Measurements from ENCODE around the gene TNS2.

The TNS2 gene

DNA sequence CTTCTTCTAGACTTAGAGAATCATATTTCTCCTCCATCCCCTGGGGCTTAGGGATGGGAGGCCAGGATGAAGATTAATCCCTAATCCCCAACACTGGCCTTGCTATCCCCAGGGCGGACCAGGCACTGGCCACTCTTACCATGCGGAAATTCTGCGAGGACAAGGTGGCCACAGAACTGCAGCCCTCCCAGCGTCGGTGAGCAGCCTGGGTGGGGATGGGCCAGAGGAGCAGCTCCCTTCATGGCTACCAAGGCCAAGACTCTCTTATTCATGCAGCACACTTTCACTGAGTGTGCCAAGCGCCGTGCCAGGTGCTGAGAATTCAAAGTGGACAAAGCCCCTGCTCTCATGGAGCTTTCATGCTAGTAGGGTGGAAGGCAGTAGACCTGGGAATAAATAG, 7.0 kb downstream of the TNS2 start:
- no peak for DNase-seq

DNA sequence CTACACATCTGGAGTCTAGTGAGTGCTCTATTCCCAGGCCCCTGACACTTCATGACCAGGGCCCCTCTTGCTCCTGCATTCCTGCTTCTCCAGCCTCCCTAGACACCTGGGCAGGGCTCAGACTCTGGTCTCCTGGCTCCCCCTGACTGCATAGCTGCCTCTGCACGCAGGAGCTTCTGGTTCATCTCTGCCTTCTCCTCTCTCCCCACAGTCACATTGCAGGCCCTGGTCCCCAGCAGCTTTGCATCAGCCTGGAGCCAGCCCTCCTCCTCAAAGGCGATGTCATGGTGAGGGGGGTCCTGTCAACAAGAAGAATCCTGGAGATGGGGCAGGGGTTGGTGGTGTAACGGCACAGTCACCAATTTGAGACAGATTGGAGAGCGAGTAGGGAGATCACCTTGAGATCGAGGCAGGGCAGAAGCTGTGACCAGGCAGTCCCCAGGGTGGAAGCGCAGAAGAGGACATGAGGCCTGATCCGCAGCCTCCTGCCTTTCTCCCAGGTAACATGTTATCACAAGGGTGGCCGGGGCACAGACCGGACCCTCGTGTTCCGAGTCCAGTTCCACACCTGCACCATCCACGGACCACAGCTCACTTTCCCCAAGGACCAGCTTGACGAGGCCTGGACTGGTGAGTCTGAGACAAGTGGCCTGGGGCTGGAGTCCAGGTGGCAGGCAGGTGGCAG, 8.1 kb downstream of the TNS2 start:
- DNase-seq, result no peak

DNA sequence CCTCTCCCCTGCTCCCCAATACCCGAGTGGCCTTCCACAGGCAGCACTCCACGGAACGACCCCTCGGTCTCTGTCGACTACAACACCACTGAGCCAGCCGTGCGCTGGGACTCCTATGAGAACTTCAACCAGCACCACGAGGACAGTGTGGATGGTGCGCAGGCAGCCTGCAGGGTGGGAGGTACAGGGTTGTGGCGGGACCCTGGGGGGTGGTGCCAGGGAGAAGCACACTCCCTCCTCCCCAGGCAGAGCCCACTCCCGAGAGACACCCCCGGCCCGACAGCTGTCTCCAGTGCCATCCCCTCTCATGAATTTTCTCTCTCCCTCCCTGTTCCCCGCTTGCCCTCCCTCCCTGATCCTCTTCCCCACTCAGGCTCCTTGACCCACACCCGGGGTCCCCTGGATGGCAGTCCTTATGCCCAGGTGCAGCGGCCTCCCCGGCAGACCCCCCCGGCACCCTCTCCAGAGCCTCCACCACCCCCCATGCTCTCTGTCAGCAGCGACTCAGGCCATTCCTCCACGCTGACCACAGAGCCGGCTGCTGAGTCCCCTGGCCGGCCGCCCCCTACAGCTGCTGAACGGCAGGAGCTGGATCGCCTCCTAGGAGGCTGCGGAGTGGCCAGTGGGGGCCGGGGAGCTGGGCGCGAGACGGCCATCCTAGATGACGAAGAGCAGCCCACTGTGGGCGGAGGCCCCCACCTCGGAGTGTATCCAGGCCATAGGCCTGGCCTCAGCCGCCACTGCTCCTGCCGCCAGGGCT, 9.0 kb downstream of the TNS2 start:
- DNase-seq, result no peak

- DNase-seq, result no peak
Measured at GRCh38 chr12:53059434-53060063, 9.7 kb downstream of the TNS2 start.

GRCh38 chr12:53060064-53060720, 10.3 kb downstream of the TNS2 start:
- no peak for DNase-seq

- DNase-seq, result no peak
Measured at GRCh38 chr12:53060721-53061276, 10.9 kb downstream of the TNS2 start.

GRCh38 chr12:53061404-53062010, 11.6 kb downstream of the TNS2 start:
- no peak for DNase-seq

- no peak for DNase-seq
Measured at GRCh38 chr12:53062011-53062961, 12.4 kb downstream of the TNS2 start.

DNA sequence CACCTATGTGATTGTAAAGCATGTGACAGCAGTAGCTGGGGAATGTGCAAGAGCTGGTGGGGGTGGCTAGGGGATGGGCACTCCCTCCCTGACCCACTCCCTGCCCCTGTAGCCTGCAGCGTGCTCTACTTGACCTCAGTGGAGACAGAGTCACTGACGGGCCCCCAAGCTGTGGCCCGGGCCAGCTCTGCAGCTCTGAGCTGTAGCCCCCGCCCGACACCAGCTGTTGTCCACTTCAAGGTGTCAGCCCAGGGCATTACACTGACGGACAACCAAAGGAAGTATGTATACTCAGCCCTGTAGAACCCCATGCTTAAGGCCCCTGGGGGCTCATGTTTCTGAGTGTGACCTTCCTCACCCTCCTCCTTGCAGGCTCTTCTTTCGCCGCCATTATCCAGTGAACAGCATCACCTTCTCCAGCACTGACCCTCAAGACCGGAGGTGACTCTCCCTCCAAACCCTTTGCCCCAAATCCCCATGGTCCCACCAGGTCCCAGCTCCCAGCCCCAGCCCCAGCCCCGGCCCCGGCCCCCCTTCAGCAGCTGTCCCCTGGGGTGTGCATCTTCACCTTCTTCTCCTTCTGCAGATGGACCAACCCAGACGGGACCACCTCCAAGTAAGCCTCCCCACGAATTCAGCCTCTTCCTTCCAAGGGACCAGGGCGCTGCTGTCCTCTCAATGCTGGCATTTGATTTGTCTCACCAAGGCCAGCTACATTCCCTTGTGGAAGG, 13.3 kb downstream of the TNS2 start:
- no peak for DNase-seq

DNA sequence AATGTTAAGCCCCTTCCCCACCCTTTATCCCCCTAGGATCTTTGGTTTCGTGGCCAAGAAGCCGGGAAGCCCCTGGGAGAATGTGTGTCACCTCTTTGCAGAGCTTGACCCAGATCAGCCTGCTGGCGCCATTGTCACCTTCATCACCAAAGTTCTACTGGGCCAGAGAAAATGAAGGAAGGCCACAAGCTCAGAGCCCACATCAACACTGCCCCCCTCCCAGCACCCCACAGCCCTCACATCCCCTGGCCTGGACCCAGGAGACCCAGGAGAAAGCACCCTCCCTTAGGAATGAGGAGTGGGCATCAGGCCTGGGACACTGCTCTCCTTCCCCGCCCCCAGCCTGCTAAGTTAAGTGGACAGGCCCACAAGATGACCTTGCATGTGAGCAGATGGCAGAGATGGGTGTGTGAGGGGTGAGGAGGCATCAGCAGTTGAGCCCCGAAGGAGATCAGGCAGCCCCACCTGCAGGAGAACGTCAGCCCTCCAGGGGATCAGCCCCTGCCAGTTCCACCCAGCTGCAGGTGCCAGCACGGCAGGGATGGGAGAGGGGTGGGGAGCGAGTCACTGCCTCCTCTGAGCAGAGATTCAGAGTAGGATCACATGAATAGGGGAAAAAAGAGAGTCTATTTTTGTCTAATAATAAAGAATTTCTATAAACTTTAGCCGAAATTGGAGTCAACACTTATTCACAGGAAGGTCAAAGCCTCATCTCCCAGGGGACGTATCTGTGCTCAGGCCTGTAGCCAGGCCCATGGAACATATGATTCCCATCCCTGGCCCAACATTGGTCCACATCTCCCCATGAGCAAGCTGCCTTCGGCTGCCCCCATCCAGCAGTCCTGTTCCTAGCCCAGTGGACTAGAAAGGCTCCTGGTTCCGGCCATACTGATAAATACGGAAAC, 14.1 kb downstream of the TNS2 start:
- DNase-seq, result peak; percentile 44

GRCh38 chr12:53064613-53065436, 15.0 kb downstream of the TNS2 start:
- peak; percentile 48 for DNase-seq

DNA sequence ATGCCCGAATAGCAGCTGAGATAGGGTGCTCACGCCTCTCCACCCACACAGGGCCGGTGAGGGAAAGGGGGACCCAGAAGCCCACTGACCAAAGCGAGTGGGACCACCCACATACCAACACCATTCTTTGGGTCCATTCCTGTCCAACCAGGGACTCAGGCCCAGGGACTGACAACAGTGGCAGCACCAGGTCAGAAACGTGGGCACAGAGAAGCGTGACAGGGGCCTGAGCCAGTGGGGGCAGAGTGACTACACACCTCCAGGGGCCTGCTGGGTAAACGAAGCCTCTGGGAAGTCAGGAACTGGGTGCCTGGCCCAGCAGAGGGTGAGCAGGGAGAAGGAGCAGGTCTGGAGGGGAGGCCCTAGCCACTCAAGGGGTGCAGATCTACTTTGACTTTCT, 15.6 kb downstream of the TNS2 start:
- peak; percentile 47 for DNase-seq

DNA sequence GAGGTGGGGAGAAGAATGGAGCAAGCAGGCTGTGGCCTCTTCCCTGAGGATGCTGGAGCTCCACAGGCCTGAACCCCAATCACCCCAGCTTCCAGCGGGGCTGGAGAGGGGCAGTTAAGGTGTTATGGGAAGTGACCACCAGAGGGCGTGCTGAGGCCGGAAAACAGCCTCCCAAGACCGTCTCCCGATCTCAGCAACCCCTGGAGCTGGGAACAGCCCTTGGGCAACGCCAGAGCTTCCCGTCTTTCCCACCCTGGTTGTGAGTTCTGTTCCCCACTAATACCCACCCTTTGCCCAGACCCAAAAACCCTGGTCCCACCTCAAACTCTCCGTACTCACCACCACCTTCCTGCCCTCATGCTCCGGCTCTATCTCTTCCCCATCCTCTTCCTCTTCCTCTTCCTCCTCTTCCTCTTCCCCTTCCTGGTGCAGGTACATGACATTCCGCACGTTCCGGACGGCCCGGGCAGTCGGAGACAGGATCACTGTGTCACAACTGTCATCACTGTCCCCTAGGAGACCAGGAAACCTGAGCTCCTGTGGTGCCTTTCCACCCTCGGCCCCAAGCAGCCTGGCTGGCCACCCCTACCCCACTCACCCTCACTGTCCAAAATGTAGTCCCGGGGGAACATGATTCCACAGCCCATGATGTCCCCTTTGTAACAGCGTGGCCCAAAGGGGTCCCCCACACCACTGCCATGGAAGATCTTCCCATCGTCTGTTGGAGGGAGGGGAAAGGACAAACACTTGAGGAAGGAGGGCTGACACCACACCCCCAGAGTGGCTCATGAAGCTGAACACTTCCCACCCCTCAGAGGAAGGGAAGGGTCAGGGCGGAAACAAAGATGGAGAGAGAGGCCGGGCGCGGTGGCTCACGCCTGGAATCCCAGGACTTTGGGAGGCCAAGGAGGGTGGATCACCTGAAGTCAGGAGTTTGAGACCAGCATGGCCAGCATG, 16.4 kb downstream of the TNS2 start:
- peak; percentile 92 for DNase-seq

- no peak for DNase-seq
Measured at GRCh38 chr12:53067074-53067992, 17.5 kb downstream of the TNS2 start.

DNA sequence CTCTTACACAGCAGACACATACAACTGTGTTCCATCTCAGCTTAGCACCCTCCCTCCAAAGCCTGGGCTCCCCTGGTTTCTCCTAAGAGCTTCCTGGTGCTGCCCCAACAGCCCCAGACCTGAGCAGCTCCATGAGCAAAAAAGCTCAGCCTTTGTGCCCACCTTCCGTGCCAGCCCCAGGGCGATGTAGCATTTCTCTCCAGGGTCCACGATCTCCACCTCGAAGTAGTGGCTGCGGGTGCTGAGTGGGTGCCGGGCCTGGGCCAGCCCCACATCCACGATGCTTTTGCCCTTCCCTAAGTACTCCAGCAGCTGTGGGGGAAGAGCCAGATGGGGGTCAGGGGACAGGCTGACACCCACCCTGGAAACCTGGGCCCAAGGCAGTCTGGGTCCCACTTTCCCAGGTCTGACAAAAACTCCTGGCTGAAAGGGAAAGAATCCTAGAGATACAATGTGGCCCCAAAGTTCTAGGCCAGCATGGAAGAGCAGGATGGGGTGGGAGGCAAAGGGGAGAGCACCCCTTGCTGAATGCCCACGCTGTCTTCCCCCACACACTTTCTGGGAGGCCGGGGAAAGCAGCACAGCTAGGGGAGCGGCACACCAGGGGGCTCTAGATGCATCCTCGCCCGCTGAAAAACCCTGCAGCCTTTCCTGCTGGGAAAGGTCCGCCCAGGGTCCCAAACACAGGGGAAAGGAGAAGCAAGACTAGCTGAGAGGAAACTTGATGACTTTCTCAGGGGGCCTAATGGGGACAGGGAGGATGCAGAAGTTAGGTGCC, 18.3 kb downstream of the TNS2 start:
- no peak for DNase-seq

Data from activated CD8-positive, alpha-beta memory T cell treated with anti-CD3 and anti-CD28 coated beads, Interleukin-2, amount 50 U/mL, for 48 hours (primary cell).